HG03354 (cell line): Measurements from ENCODE around the gene RNF19B.

ENCODE experiments used
- ATAC-seq: cut with Tn5 transposase; IDR thresholded peaks from one replicate; pipeline ENCODE4 v1.9.1; 2021; ENCODE audit warnings: mild to moderate bottlenecking; ENCODE audit not compliant: unreplicated experiment, poor library complexity, severe bottlenecking

RNF19B gene

DNA sequence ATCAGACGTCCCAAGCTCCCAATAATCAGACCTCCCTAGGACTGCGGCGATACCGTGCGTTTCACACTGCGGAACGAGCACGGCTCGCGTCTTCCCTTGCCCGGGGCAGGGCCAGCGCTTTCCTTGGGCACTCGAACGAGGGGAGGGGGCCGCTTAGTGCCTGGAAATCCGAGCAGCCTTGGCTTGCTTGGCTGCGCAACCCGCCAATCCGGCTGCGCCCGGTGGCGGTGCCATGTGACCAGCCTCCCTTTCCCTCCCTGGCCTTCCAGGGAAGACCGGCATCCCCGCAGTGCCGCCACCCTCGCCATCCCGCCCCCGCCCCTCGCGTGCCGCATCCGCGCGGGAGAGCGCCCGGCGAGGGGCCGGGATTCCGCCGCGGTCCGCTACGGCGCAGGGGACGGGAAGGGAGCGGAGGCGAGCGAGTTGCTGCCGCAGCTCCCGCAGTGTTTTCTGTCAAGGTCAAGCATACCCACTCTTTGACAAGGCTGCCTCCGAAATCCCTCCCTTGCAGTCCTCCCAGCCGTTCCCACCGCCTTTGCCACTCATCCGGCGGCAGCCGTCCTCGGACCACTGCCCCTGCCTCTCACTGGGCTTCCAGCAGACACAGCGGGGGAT, 8.3 kb upstream of the RNF19B start:
- ATAC-seq, result no peak

DNA sequence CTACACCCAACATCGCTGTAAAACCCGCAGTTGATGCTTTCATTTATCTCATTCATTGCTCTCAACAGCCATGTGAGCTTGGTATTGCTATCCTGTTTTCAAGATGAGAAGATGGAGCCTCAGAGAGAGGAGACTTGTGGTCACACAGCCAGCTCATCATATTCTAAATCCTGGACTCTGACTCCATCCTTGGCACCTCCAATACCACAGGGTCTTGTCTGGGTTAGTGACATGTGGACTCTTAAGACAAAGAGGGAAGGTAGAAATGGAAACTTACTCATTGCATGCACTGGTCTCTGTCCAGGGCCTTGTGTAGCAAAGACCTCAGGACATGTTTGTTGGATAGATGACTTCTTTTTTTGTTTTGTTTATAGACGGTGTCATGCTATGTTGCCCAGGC, 7.0 kb upstream of the RNF19B start:
- ATAC-seq, result no peak

DNA sequence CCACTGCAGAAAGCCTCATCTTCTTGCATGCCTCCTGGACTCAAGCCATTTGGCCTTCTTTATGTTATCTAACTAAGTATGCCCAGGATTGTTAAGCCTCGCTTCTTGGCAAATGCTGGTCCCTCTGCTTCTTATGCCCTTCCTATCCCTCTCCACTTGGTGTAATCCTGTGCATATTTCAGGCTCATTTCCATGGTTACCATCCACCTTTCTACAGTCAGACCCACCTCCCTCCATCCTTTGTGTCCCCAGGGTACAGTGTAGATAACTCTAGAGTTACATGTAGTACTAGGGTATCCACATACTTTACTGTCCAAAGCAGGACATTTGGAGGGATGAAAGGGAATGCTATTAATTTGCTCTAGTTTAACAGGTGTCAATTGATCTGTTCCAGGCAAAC, 6.5 kb upstream of the RNF19B start:
- ATAC-seq, result no peak

GRCh38 chr1:32969566-32969965, 5.0 kb upstream of the RNF19B start:
- ATAC-seq, result no peak

DNA sequence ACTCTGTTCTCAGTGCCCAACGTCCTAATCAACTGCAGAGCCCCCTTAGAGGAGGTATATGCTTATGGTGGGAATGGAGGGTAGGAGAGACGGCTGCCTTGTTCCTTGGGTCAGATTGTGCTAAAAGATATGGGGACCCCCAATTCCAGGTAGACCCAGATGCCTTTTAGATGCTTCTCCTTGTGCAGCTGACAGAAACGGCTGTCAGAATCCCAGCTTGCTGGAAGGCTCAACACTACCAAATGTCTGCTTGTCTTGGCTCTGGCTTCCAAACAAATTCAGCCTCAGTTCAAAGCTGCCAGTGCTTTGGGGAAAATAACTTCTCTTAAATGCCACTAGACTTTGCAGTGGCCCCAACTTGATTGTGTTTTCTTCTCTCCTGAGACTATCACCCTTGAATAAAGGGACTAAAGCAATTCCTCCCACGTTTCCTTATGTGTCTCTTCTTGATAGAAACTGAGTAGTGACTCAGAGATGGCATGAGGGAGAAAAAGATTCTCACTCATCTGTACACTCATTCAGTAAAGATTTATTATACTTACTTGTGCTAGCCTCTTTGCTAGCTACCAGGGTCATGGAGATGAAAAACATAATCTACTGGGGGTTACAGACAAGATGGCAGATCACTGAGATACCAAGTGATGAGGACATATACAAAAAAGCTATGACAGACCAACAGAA, 3.4 kb upstream of the RNF19B start:
- ATAC-seq, result no peak

- ATAC-seq, result no peak
These were observed 2.3 kb upstream of the RNF19B start for GRCh38 chr1:32966900-32967299.

DNA sequence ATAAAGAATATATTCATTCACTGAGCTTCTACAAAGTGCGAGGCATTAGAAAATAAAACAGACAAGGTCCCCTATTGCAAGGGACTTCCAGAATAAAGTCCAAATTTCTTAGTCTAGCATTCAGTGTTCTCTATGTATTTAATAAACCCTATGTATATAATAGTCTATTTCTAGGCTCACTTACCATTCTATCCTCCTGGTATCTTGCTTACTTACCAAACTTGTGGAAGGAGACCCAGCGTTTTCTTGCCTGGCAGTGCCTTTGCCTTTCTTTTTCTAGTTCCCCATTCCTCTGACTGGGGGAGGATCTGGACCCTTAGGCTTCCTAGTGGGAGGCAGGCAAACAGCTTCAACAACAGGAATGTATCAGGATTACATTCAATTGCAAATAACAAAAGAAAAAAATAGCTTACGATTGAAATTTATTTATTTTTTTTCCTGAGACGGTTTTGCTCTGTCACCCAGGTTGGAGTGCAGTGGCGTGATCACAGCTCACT, 690 bp upstream of the RNF19B start:
- ATAC-seq, result no peak

- ATAC-seq, result peak; percentile 33
These were observed 706 bp downstream of the RNF19B start for GRCh38 chr1:32963746-32964460.

DNA sequence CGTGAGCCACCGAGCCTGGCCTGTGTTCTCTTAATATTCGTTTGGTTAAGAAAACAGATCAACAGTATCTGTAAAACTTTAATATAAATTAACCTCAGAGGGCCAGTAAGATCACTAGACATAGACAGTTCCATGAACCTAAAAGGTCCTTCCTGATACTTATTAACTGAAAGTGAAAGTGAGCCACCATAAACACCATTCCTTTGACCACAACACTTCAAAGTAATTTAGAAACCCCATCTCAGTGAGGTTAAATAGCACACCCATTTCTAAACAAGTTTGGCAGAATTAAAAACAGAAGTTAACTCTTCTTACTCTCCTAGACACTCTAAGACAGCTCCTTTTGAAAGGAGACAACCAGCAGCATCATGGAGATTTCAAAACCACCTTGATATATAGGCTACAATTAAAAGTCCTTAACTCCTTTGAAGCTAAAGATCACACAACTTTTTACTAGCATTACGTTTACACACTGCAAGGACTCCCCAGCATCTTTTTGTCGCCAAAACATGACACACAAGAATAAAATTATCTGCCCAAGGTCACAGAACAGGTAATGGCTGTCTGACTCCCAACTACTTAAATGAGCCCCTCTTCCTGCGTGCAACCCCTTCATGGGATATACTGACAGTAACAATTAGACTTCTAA, 2.2 kb downstream of the RNF19B start:
- ATAC-seq, result no peak

GRCh38 chr1:32960819-32961355, 3.7 kb downstream of the RNF19B start:
- no peak for ATAC-seq

DNA sequence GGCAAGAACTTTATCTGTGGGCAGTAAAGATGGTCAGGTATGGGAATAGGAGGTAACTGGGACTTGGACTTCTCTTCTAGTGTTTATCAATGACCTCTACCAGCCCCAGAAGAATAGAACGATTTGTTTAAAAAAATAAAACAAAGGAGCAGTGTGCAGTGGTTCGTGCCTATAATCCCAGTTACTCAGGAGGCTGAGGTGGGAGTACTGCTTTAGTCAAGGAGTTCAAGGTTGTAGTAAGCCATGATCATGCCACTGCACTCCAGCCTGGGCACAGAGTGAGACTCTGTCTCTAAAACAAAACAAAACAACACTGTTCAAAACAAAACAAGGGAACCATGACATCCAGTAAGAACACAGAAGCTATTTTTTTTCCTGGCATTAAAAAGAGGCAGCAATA, 4.3 kb downstream of the RNF19B start:
- no peak for ATAC-seq

GRCh38 chr1:32958827-32959226, 5.8 kb downstream of the RNF19B start:
- no peak for ATAC-seq

- no peak for ATAC-seq
These were observed 7.6 kb downstream of the RNF19B start for GRCh38 chr1:32957017-32957416.

- ATAC-seq, result no peak
These were observed 10.4 kb downstream of the RNF19B start for GRCh38 chr1:32954168-32954567.

DNA sequence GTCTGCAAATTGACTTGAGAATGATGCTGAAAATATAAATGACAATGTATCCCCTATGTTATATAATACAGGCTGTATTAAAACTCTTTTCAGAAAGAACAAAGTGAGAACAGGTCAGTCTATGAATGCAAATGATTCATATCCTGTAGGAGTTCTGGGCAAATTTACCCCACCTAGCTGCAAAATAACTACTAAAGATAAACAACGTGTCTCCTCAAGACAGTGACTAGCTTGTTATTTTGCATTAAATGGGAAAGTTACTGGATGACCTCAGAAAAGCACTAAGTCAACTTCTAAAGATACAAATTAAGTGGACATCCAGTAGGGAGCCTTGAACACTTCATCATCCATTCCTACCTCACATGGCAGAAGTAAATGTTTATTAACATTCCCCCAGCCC, 11.1 kb downstream of the RNF19B start:
- no peak for ATAC-seq

DNA sequence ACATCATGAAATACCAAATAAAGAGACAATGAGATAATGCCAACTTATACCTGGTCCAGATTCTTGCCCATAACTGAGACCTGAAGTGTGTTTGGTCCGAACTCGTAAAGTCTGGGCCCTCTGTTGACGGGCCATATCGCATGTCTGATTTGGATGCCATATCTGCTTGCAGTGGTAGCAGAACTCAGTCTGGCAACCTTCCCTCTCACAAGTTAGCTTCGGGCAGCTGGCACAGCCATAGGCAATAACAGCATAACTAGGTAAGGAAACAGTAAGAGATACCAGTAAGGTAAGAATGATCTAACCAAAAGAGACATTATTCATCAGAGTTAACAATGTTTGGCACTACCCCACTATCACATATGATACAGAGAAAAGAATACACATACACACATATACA, 15.1 kb downstream of the RNF19B start:
- ATAC-seq, result no peak

DNA sequence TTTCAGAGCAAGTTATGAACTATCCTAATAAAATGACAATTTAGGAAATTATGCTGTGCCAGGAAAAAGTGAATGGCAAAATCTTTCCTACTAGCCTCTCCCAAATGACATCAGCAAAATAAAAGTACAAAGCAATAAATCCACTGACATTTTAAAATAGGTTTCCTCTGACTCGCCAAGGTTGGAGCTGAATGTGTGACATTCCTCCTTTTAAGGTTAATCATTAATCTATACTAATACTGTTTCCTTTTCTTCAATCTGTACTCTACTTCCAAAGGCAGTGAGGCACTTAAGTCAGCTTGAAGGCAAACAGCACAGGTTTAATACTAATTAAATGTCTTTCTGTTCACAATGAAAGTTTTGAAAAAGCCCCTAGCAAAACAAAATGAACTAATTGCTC, 15.7 kb downstream of the RNF19B start:
- no peak for ATAC-seq

- no peak for ATAC-seq
These were observed 16.3 kb downstream of the RNF19B start for GRCh38 chr1:32948390-32948722.

DNA sequence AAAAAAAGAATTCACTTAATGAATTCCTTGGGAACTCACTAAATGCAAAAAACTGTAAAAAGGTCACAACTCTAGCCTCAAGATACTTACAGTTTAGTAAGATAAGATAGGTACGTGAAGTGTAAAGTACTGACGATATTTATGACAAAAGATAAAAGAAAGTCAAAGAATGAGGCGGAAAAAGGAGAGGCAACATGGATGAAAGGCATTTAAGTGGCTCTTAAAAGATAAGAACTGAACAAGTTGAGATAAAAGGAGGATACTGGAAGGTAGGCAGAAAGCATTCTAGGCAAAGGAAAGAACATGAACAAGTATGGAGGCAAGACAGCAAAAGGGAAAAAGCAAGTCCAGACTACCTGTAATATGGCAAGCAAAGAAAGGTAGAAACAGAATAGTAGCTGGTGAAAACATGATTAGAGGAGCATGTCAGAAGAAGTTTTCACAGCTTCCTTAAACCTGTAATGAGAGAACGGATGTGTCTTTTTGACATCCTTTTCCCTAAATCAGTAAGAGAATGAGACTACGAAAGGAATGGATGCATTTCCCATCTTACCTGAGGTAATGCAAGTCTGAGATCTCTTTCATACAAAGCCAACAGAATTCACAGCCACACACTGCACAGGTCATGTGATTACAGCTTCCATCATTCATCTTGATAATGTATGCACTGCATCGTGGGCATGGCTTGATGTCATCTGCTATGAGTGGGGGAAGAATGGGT, 16.8 kb downstream of the RNF19B start:
- ATAC-seq, result no peak

DNA sequence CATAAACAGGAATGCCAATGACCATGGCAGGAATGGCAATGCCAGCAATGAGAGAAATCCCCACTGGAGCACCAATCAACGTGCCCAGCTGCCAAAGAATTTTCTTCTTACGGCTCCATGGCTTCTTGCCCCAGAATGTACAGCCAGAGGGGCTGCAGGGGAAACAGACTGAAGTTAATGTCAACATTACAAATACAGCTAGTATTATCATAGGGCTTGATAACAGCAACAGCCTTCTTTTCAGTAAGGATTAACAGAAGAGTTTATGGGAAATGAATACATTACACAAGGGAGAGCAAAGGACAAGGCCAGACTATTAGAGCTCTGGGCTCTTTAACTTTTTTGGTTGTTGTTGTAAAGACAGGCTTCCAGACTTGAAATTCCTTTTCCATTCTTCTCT, 18.2 kb downstream of the RNF19B start:
- no peak for ATAC-seq
